HG03159 (cell line): ENCODE results near the gene RPL34.
A peak's percentile ranks its signal among the peaks of the same experiment; 100 is the strongest.
"Not testable (repeated sequence)": the region's sequence is repeated elsewhere in the genome, so short reads cannot be mapped to it uniquely, and the experiment has no call there.

Source experiments
- ATAC-seq: cut with Tn5 transposase; IDR thresholded peaks from one replicate; pipeline ENCODE4 v1.9.1; 2021; ENCODE audit warnings: mild to moderate bottlenecking, moderate library complexity; ENCODE audit not compliant: unreplicated experiment

RPL34 gene

DNA sequence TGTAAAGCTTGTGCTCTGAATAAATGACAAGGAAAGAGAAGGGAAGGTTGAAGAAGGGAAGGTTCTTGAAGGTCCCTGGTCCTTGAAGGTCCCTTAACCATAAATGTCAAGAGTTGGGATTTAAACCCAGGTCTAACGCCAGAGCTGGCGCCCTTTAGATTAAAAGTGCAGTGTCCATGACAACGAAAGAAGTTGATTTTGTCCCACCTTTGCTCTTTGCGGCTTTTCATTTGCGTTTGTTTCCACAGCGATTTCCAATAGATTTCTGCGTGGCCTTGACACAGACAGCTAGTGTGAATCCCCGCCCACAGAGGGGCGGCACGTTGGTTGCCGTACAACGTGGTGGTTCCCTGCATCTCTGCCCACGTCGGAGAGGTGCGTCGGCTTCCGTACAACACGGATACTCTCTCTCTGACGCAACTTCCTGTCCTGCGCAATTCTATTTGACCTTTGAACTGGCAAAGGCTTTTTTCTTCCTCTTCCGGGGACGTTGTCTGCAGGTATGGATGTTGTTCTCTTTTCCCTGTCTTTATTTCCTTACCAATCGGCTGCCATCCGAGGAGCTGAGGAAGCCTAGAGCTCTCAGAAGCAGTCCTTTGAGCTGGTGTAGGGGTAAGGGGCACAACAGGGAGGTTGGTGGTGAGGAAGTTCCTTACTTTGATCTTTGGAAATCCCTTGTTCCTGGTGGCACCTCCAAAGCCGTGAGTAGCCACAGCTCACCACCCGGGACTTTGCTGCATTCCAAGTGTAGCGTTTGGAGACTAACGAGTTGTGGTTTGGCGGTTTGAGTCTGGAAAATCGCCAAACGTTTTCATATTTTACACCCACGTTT is at the start of gene RPL34:
RPL34 (plus strand) TSS at position 476 of the 832 bp plus-strand sequence. CDS start 1,384 bp downstream, outside the sequence.
- peak; percentile 100 for ATAC-seq

DNA sequence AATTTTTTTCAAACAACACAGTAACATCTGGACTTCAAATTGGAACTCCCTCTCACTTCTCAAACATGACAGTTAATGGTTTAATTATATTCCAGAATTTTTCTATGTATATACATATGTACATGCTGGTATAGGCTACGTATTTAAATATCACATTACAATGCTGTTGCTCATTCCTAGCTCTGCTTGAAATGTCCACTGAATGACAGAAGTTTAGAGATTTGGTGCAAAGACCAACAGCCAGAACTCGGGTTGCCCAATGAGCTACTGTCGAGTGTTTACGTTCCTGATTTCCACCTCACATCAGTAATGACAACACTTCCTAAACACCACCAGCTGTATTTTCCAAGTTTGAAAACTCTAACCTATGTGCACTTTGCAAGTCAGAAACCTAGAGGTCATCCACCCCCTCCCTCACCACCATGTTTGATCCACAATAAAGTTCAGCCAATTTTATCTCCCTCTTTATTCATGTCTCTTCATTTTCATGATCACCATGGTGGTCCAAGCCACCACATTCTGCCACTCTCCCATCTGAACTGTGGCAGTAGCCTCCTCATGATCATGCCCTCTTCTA is 49.3 kb upstream of the RPL34 start:
- no peak for ATAC-seq

- no peak for ATAC-seq
Observed at GRCh38 chr4:108574402-108574801, 46.0 kb upstream of the RPL34 start.

- ATAC-seq, result no peak
Observed at GRCh38 chr4:108581083-108581482, 39.3 kb upstream of the RPL34 start.

GRCh38 chr4:108586778-108587177 is 33.6 kb upstream of the RPL34 start:
- ATAC-seq, result no peak

GRCh38 chr4:108588878-108589277 is 31.5 kb upstream of the RPL34 start:
- ATAC-seq, result no peak

- no peak for ATAC-seq
Observed at GRCh38 chr4:108589961-108590360, 30.4 kb upstream of the RPL34 start.

GRCh38 chr4:108590776-108591175 is 29.6 kb upstream of the RPL34 start:
- ATAC-seq, result no peak

DNA sequence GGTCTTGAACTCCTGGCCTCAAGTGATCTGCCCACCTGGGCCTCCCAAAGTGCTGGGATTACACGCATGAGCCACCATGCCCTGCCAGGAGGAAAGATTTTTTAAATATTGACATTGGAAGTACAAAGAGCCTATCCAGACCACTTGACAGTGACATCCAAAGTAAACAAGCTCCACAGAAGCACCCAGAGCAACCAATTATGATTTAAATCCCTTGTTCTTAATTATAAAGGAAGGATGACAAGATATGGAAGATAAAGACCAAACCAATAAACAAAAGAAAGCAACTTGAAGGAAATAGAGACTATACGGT is 27.7 kb upstream of the RPL34 start:
- no peak for ATAC-seq

DNA sequence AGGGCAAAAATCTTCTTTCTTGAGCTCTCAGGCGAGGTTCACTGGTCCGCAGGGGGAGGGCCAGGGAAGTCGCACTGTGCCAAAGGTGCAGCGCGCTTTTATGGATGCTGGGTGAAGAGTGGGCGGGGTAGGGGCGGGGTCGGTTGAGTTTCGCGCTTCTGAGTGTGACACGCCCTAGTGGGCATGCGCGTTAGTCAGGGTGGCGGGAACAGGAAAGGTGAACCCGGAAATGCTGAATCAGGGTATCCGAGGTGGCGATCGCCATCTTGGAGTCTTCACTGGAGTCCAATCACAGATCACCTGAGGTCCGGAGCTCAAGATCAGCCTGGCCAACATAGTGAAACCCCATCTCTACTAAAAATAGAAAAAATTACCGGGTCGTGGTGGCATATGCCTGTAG is 26.1 kb upstream of the RPL34 start:
- not testable (repeated sequence) for ATAC-seq

DNA sequence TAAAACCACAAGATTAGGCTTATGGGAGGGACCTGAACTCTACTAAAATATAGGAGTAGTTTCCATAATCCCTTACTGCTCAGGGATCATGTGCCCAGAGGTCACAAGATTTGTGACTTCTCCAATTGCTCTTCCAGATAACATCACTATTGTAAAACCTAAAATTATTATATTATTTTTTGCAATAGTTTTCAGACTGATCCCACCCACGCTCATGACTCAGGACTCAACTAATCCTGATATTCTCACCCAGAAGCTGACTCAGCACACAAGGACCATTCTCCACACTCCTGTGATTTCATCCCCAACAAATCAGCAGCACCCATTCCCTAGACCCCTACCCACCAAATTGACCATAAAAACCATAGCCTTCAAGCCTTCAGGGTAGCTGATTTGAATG is 24.0 kb upstream of the RPL34 start:
- no peak for ATAC-seq

DNA sequence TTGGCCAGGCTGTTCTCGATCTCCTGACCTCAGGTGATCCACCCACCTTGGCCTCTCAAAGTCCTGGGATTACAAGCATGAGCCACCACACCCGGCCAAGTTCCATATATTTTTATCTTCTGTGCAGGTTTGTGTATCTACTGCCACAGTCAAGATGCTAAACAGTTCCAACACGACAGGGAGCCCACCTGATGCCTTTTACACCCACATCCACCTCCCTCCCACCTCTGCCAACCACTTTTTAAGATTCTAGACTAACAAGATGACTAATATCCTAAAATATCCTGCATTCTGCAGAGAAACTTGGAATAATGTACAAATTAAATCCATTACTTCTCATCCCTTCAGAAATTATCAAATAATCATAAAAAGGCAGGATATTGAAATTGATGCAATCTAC is 19.3 kb upstream of the RPL34 start:
- ATAC-seq, result no peak

GRCh38 chr4:108601532-108601931 is 18.8 kb upstream of the RPL34 start:
- ATAC-seq, result no peak

DNA sequence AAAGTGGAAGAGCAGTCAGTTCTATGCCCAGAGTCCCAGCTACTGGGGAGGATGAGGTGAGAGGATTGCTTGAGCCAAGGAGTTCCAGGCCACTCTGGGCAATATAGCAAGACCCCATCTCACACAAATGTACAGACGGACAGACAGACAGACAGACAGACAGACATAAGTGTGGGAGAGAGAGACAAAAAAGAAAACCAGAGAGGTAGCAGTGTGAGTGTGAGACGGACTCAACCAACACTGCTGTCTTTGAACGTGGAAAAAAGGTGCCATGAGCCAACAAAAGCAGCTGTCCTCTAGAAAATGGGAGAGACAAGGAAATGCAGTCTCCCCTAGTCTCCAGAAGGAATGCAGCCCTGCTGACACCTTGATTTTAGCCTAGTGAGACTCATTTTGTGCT is 18.2 kb upstream of the RPL34 start:
- ATAC-seq, result no peak

GRCh38 chr4:108607079-108607815 is 13.1 kb upstream of the RPL34 start:
- ATAC-seq, result no peak

GRCh38 chr4:108611365-108611764 is 9.0 kb upstream of the RPL34 start:
- no peak for ATAC-seq

DNA sequence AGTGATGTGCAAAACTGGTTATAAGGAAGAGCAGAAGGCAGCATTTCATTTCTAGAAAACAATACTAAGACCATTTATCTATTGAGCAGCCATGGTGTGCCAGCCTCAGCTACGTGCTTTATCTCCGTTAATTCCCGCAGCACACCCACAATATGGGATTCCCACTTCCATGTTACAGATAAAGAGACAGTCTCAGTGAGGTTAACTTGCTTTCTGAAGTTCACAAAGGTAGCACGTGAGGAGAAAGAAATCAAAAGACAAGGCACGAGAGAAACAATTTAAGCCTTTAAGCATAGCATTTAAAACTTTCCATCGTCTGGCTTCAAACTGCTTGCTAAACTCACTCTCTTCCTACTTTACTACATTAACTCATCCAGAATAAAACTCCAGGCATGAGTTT is 8.0 kb upstream of the RPL34 start:
- no peak for ATAC-seq

DNA sequence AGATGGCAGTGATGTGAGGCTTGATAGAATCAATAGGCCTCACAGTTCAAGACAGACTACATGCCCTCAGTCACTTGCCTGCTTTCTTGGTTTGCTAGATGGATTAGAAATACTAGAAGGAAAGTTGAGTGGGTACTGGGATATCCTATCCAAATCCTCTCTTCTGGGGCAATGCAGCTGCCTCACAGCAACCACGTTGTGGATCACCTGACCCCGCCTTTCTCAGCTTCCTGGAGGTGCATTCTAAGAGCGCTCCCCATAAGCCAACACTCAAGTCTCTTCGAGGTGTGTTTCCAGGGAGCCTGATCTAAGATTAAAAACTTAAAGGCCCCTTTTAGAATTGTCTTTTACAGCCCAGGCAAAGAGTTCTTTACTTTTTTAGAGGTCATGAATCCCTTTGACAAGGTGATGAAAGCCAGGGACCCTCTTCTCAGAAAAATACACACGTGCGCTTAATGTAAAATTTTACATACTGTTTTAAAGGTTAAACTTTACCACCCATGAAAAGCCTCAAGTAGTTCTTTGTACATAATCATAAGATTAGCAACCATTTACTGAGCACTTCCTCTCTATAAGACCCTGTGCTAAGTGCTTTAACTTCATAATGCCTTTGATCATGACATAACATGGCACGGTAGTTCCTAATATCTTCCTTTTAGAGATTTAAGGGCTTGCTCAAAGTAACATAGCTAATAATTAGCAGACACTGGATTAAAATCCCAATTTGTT is 840 bp upstream of the RPL34 start:
- ATAC-seq, result peak; percentile 6

GRCh38 chr4:108620933-108621905 is 843 bp downstream of the RPL34 start:
- ATAC-seq, result peak; percentile 15

- ATAC-seq, result no peak
Observed at GRCh38 chr4:108622022-108622421, 1.6 kb downstream of the RPL34 start.
